H9 (cell line): ENCODE results near the gene B4GALT3. TPM values are rescaled to one million over a fixed set of nuclear protein-coding genes. Genes with fewer than 3 reads are reported as not detected.

Experiments
- DNase-seq: peaks from one replicate; pipeline ENCODE4 v3.0.0-alpha.2; 2017
- H2AFZ ChIP-seq: one replicate; pipeline ENCODE4 v1.6.1; 2013; ENCODE audit warnings: mild to moderate bottlenecking, low read length, control low read depth, moderate library complexity
- H2AK5ac ChIP-seq: 2 replicates; pipeline ENCODE4 v1.6.1; 2013; ENCODE audit warnings: low read length, control low read depth, mixed read lengths; ENCODE audit not compliant: insufficient read length
- H2BK120ac ChIP-seq: one replicate; pipeline ENCODE4 v1.6.1; 2013; ENCODE audit warnings: low read depth, mild to moderate bottlenecking, low read length, control low read depth, inconsistent platforms; ENCODE audit not compliant: poor library complexity, severe bottlenecking
- H2BK12ac ChIP-seq: 2 replicates; pipeline ENCODE4 v1.6.1; 2013; ENCODE audit warnings: low read length, control low read depth, mixed read lengths, low read depth; ENCODE audit not compliant: insufficient read length
- H2BK15ac ChIP-seq: 2 replicates; pipeline ENCODE4 v1.6.1; 2013; ENCODE audit warnings: low read depth, low read length, control low read depth
- H2BK20ac ChIP-seq: one replicate; pipeline ENCODE4 v1.6.1; 2013; ENCODE audit warnings: low read depth, mild to moderate bottlenecking, low read length, control low read depth, inconsistent platforms; ENCODE audit not compliant: poor library complexity, severe bottlenecking
- H2BK5ac ChIP-seq: 2 replicates; pipeline ENCODE4 v1.6.1; 2013; ENCODE audit warnings: low read length, control low read depth, mixed read lengths; ENCODE audit not compliant: insufficient read length
- H3K14ac ChIP-seq: 2 replicates; pipeline ENCODE4 v1.6.1; 2013; ENCODE audit warnings: low read length, control low read depth; ENCODE audit not compliant: insufficient read depth
- H3K18ac ChIP-seq: 2 replicates; pipeline ENCODE4 v1.6.1; 2013; ENCODE audit warnings: low read depth, mild to moderate bottlenecking, mixed read lengths, low read length, control low read depth; ENCODE audit not compliant: insufficient read length
- H3K23ac ChIP-seq: 2 replicates; pipeline ENCODE4 v1.6.1; 2013; ENCODE audit warnings: low read length, control low read depth, mixed read lengths, low read depth; ENCODE audit not compliant: insufficient read length
- H3K23me2 ChIP-seq: 2 replicates; pipeline ENCODE4 v1.6.1; 2013; ENCODE audit warnings: low read depth, mild to moderate bottlenecking, mixed read lengths, low read length, control low read depth; ENCODE audit not compliant: insufficient read length, poor library complexity, severe bottlenecking
- H3K27ac ChIP-seq: 2 replicates; pipeline ENCODE4 v1.5.1; 2013; ENCODE audit warnings: low read length, control low read depth, mixed read lengths, low read depth; ENCODE audit not compliant: insufficient read length
- H3K27me3 ChIP-seq: 2 replicates; pipeline ENCODE4 v1.6.1; 2013; ENCODE audit warnings: low read length, control low read depth, inconsistent platforms; ENCODE audit not compliant: insufficient read depth
- H3K4ac ChIP-seq: 2 replicates; pipeline ENCODE4 v1.6.1; 2013; ENCODE audit warnings: low read depth, mild to moderate bottlenecking, control low read depth, inconsistent platforms, low read length, moderate library complexity
- H3K4me1 ChIP-seq: 2 replicates; pipeline ENCODE4 v1.6.1; 2013; ENCODE audit warnings: low read length, control low read depth, inconsistent platforms; ENCODE audit not compliant: insufficient read depth
- H3K4me2 ChIP-seq: 2 replicates; pipeline ENCODE4 v1.6.1; 2013; ENCODE audit warnings: low read length, control low read depth, mixed read lengths; ENCODE audit not compliant: insufficient read length, insufficient read depth
- H3K56ac ChIP-seq: 2 replicates; pipeline ENCODE4 v1.6.1; 2013; ENCODE audit warnings: low read depth, mild to moderate bottlenecking, mixed read lengths, low read length, control low read depth; ENCODE audit not compliant: insufficient read length
- H3K79me1 ChIP-seq: 2 replicates; pipeline ENCODE4 v1.6.1; 2013; ENCODE audit warnings: low read depth, mild to moderate bottlenecking, moderate library complexity, low read length, control low read depth, inconsistent platforms; ENCODE audit not compliant: insufficient read depth, poor library complexity, severe bottlenecking
- H3K79me2 ChIP-seq: 2 replicates; pipeline ENCODE4 v1.6.1; 2013; ENCODE audit warnings: low read length, control low read depth, inconsistent platforms; ENCODE audit not compliant: insufficient read depth
- H3K9ac ChIP-seq: 2 replicates; pipeline ENCODE4 v1.6.1; 2013; ENCODE audit warnings: low read length, control low read depth, mixed read lengths; ENCODE audit not compliant: insufficient read length; ENCODE audit errors: extremely low read depth
- H3K9me3 ChIP-seq: one replicate; pipeline ENCODE4 v1.6.1; 2013; ENCODE audit warnings: low read depth, low read length, inconsistent platforms; ENCODE audit not compliant: control insufficient read depth
- H3T11ph ChIP-seq: one replicate; pipeline ENCODE4 v1.6.1; 2013; ENCODE audit warnings: mild to moderate bottlenecking, low read length, control low read depth, inconsistent platforms
- H4K20me1 ChIP-seq: one replicate; pipeline ENCODE4 v1.6.1; 2013; ENCODE audit not compliant: control insufficient read depth, insufficient read length, insufficient read depth
- H4K5ac ChIP-seq: 2 replicates; pipeline ENCODE4 v1.6.1; 2013; ENCODE audit warnings: low read depth, mild to moderate bottlenecking, mixed read lengths, low read length, control low read depth; ENCODE audit not compliant: insufficient read length
- H4K8ac ChIP-seq: replicated peaks from 2 replicates; pipeline ENCODE4 v1.6.1; 2013; ENCODE audit warnings: low read length, control low read depth, mixed read lengths, low read depth; ENCODE audit not compliant: insufficient read length
- H4K91ac ChIP-seq: 2 replicates; pipeline ENCODE4 v1.6.1; 2013; ENCODE audit warnings: low read depth, mild to moderate bottlenecking, moderate library complexity, mixed read lengths, low read length, control low read depth; ENCODE audit not compliant: insufficient read length
- H3K27ac Mint-ChIP-seq, 3 experiments: 2 replicates in 2 of 3; 3 replicates in 1 of 3; pipeline ENCODE4 v1.8.0; 2020 to 2021; ENCODE audit warnings: mixed read lengths in 3 of 3, mild to moderate bottlenecking in 1 of 3, moderate library complexity in 1 of 3
- H3K27me3 Mint-ChIP-seq: 2 replicates; pipeline ENCODE4 v1.8.0; 2021; ENCODE audit warnings: low read depth, mild to moderate bottlenecking, moderate library complexity, mixed read lengths
- H3K36me3 Mint-ChIP-seq, 3 experiments: 2 replicates in 2 of 3; 3 replicates in 1 of 3; pipeline ENCODE4 v1.8.0; 2020 to 2021; ENCODE audit warnings: low read depth in 3 of 3, mixed read lengths in 3 of 3; ENCODE audit not compliant: insufficient read depth in 1 of 3
- H3K4me1 Mint-ChIP-seq, 2 experiments: 2 replicates each; pipeline ENCODE4 v1.8.0; 2020; ENCODE audit warnings: mixed read lengths in 2 of 2
- H3K4me3 Mint-ChIP-seq, 2 experiments: 2 replicates in 1 of 2; 3 replicates in 1 of 2; pipeline ENCODE4 v1.8.0; 2020 to 2021; ENCODE audit warnings: mild to moderate bottlenecking in 2 of 2, mixed read lengths in 2 of 2, moderate library complexity in 1 of 2
- H3K9me3 Mint-ChIP-seq, 2 experiments: 2 replicates in 1 of 2; 3 replicates in 1 of 2; pipeline ENCODE4 v1.8.0; 2020; ENCODE audit warnings: mild to moderate bottlenecking in 2 of 2, mixed read lengths in 2 of 2, moderate library complexity in 1 of 2
- CTCF ChIP-seq: fragments of 200-600 bp; sonication (generic); conservative IDR thresholded peaks from 3 replicates; pipeline ENCODE4 v1.8.0; 2021; ENCODE audit warnings: antibody characterized with exemption, mild to moderate bottlenecking
- WGBS: extraction: QIAGEN DNeasy Blood & Tissue Kit; methylation state at CpG from one replicate; pipeline ENCODE4 v1.1.7; 2013; ENCODE audit warnings: missing lambda C conversion rate, low lambda C conversion rate, mixed read lengths; ENCODE audit not compliant: insufficient read length; ENCODE audit errors: extremely low coverage; 5-methylcytosine and 5-hydroxymethylcytosine counted together
- total RNA-seq: library from RNA; stranded (reverse); gene quantifications from 2 replicates; pipeline ENCODE4 v1.2.1, GENCODE V29; 2021

The B4GALT3 gene
- total RNA-seq, 1 experiment from 2014 or later, result 31.8 TPM

GRCh38 chr1:161162052-161162451, 15.3 kb downstream of the B4GALT3 start:
- H3K36me3 Mint-ChIP-seq, result peaks cover 27 to 64% (median 53%) of the 10 kb centered on the region in 3 experiments
- Histone ChIP-seq H4K20me1 (no peaks in the 10 kb centered on the region), H2BK15ac (no peak overlapping the region), H3K4me2 (no peak overlapping the region), H4K8ac (no peak overlapping the region), H3K23me2 (peaks cover 14% of the 10 kb centered on the region), H3K79me2 (no peaks in the 10 kb centered on the region), H2AK5ac (no peak overlapping the region), H3K79me1 (no peaks in the 10 kb centered on the region), H3K14ac (no peak overlapping the region), H3K9me3 (no peaks in the 10 kb centered on the region), H3K27me3 (no peaks in the 10 kb centered on the region), H2BK12ac (no peak overlapping the region), H4K5ac (no peak overlapping the region), H3K27ac (no peak overlapping the region), H3T11ph (no peak overlapping the region), H3K23ac (no peak overlapping the region), H2BK20ac (no peak overlapping the region), H3K4ac (no peak overlapping the region), H4K91ac (no peak overlapping the region), H2AFZ (no peak overlapping the region), H2BK5ac (no peak overlapping the region), H3K4me1 (no peaks in the 10 kb centered on the region), H3K56ac (no peak overlapping the region), H3K18ac (no peak overlapping the region), H2BK120ac (no peak overlapping the region), H3K9ac (no peak overlapping the region)
- no CpG with 5 or more reads among the region's 7 CpGs for WGBS
- H3K4me1 Mint-ChIP-seq, result peaks cover 29 to 30% of the 10 kb centered on the region in 2 experiments
- DNase-seq, result no peak
- H3K9me3 Mint-ChIP-seq, result no peaks in the 10 kb centered on the region
- no peaks in the 10 kb centered on the region; the same call in 1 of the 2 replicates for H3K27me3 Mint-ChIP-seq
- H3K27ac Mint-ChIP-seq, result no peak overlapping the region
- no peak for TF ChIP-seq CTCF
- 0 out of 5 replicates have a peak overlapping the region, but pooled peaks of 1 of the 2 experiments have one; percentile 49 for H3K4me3 Mint-ChIP-seq
